Inferior parietal cortex (tissue), 1 donor: ENCODE measurements around the gene EVC.

Experiments used
- DNase-seq: peaks from one replicate; pipeline ENCODE4 v3.0.0-alpha.2; 2016; ENCODE audit errors: extremely low spot score

Gene EVC

DNA sequence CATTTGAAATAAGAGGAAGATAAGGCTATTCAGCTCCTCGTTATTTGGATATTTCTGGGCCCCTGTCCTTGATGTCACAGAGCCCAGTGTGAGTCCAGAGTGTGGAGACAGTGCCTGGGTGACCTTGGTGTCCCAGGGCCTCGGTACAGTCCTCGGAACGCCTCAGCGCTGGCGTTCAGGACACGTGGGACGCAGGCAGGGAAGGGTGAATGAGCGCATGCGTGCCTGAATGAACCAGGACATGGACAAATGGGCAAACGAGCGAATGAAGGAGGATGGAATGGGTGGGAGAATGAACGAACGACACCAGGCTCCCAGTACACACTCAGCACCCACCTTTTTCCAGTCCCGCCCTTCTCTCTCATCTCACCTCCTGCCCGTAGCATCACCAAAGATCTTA is 44.2 kb downstream of the EVC start:
- DNase-seq: no peak

DNA sequence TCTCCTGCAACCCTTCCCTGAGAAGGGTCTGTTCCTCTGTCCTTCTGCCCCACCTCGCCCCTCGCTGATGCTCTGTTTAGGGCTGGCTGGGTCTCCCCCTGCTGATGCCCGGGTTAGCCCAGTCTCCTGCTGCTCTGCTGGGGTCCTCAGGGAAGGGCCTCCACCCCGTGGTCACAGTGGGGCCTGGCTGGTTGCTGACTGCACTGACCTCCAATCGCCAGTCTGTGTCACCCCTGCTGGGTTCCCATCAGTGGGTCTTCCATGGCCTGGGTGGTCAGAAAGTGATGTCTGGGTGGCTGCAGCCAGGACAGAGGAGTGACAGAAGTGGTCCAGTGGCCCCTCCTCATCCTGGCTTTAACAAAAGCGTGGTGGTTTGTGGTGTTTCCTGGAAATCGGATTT is 44.7 kb downstream of the EVC start:
- DNase-seq: no peak

DNA sequence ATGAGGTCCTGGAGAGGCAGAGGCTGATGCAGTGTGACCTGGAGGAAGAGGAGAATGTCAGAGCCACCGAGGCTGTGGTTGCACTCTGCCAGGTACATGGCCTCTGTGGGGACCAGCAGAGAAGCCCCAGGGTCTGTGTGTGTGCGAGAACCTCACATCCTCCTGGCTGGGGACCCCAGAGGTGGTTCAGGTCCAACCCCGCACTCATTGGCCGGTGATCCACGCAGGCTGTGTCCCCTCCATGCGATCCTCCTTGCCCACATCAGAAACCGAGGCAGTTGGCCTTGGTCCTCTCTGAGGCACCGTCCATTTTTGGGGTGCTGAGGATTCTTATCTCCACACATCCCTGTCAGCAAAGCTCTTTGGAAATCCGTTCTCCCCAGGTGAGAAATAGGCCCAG is 45.3 kb downstream of the EVC start:
- no peak for DNase-seq

DNA sequence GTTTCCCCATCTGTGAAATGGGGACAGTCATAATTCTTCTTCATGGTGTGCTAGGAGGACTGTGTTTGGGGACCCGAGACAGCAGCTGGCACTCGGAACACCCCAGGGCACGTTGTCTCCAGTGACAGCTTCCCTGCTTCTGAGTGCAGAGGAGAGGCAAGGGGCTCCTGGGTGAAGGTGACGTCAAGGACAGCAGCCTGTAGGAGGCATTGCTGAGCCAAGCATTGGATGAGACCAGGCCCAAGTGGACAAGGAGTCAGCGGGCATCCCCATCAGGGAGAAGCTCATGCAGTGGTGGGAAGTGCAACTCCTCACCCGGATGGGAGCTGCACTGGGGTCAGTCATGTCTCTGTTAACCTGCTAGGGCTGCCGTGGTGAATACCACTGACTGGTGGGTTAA is 46.1 kb downstream of the EVC start:
- no peak for DNase-seq

DNA sequence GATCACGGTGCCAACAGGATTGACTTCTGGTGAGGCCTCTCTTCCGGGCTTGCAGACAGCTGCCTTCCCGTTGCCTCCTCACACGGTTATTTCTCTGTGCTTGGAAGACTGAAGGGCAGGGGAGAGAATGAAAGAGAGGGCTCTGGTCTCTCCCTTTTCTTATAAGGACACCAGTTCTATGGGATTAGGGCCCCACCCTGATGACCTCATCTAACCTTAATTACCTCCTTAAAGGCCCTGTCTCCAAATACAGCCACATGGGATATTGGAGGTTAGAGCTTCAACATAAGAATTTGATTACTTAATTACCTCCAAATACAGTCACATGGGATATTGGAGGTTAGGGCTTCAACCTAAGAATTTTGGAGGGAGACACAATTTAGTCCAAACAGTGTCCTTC is 46.5 kb downstream of the EVC start:
- DNase-seq: no peak

DNA sequence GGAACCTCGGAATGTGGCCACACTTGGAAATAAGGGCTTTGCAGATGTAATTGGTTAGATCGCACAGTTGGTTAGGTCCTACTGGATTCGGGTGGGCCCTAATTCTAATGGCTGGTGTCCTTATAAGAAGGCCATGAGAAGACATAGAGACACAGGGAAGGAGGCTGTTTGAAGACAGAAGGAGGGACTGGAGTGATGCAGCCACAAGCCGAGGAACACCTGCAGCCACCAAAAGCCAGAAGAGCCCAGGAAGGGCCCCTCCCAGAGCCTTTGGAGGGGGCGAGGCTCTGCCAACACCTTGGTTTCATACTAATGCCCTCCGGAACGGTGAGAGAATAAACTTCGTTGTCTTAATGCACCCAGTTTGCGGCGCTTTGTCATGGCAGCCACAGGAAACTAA is 47.0 kb downstream of the EVC start:
- no peak for DNase-seq

DNA sequence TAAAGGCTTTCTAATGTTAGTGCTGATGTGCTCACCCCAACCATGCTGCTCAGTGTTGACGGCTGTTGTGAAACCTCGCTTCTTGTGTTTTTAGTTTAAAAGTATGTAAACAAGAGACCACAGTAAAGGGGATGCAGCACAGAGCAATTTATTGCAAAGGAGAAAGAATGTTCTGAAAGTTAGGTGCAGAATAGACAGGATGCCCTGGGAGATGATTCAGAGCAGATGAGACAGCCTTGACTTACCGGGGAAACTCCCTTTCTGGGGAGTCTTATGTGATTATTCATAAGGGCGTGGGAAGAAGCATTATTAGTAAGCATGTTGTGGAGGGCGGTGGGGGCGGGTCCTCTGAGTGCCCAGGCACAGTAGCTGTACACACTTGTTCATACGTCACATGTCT is 47.7 kb downstream of the EVC start:
- DNase-seq: no peak

DNA sequence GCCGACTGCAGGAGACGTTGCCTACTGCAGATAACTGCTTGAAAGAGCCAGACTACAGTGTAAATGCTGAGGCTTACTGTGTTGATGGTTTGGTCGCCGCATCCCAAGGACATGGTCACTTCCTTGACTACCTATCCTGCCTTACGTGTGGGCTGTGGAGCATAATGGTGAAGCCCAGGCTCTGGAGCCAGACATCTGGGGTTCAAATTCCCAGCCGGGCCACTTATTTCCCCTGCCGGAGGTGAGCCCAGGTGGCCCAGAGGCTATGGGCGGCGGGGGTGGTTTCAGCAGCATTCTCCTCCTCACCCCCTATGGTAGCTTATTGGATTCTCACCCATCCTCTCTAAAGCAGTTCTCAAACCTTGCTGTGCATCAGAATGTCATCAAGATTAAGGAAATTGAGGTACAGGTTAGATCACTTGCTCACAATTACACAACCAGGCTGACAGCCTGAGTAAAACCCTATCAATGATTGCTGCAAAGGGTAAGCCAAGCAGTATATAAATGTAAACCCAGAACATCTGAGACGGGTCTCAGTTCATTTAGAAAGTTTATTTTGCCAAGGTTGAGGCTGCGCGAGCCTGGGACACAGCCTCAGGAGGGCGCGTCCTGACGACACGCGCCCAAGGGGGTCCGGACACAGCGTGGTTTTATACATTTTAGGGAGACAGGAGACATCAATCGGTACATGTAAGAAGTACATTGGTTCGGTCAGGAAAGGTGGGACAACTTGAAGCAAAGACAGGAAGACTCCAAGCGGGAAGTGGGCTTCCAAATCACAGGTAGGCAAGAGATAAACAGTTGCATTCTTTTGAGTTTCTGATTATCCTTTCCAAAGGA is 48.5 kb downstream of the EVC start:
- no peak for DNase-seq

DNA sequence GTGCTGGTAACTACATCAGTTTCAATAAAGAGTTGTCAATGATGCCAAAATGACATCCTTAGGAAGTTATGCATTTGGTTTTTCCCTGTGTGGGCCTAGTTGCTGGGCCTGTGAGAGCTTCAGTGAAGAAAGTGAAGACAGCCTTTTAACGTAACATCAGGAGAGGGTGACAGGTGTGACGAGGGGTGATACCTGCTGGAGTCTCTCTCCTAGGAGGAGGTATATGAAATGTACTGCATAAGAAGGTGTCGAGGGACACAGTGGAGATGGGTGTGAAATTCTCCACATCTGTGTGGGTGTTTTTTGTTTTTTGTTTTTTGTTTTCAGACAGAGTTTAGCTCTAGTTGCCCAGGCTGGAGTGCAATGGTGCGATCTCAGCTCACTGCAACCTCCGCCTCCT is 49.2 kb downstream of the EVC start:
- no peak for DNase-seq

DNA sequence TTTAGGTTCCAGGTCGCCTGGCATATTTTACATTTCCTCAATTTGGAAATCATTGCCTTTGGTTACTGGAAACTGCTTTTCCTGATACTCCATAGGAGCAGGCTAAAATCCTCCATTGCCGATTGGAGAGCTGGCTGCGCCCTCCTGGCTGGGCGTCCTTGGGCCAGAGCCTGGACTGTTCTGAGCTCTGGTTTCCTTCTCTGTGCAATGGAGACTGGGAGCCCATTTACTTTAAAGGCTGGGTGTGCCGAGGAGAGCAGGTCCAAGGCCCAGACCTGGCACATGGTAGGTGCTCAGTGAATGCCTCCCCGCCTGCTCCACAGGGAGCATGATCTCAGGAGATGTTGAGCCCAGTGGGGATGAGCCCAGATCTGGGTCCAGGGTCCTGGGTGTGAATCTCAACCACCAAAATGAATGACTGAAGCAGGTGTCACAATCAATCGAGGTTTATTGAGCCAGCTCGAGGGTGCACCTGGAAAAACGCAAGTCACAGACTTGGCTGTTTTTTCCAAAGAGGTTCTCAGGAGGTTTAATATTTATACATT is 50.0 kb downstream of the EVC start:
- DNase-seq: no peak

DNA sequence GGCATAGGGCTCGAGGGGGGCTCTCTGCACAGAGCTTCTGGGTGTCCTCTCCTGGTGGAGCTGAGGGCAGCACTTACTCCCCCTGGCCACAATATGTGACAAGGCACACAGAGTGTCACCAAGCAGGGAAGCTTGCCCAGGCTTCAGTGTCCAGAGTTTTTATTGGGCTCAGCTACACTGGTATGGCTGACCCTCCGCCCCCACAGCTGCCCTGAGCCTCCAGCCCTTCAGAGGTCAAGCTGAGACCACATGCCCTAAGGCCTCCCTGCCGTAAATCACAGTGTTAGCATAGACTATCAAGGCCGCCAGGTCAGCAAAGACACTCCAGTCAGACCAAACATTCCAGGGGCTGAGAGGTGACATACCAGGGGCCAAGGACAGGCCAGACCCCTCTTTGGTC is 59.0 kb downstream of the EVC start:
- DNase-seq: no peak

DNA sequence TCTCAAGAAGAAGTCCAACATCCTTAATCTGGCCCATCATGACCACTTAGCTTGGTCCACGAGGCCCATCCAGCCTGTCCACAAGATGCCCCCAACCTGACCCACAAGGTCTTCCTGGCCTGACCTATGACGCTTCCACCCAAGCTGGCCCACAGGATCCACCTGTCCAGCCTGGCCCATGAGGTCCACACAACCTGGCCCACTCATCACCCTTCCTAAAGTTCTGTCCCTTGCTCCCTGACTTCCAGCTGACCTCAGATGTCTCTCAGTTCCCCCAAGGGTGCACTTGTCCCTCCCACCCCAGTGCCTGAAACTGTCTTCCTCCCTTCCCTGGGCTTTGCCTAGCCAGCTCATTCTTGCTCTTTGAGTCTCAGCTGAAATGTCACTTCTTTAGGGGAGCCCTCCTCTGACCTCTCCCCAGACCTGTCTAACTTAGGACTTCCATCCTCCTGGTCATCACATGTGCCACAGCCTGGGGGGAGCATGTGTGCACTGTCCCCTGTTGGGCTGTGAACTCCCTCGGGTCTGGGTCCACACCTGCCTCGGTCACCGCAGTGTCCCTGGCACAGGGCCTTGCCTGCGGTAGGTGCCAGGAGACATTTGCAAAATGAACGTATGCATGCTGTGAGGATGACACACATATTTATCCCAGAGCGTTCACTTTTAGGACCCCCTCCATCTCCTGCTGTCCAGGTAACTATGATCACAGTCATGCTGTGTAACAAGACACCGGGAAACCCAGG is 61.7 kb downstream of the EVC start:
- DNase-seq: no peak

DNA sequence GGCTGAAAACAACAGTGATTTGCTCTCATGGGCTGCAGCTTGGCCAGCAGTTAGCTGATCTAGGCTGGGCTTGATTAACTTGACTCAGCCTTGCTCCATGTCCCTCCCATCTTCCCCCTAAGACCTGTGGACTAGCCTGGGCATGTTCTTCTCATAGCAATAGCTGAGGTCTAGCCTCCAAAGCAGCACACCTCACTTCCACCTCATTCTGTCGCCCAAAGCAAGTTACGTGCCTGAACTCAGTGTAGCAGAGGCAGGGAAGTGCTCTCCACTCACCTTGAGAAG is 62.2 kb downstream of the EVC start:
- no peak for DNase-seq

DNA sequence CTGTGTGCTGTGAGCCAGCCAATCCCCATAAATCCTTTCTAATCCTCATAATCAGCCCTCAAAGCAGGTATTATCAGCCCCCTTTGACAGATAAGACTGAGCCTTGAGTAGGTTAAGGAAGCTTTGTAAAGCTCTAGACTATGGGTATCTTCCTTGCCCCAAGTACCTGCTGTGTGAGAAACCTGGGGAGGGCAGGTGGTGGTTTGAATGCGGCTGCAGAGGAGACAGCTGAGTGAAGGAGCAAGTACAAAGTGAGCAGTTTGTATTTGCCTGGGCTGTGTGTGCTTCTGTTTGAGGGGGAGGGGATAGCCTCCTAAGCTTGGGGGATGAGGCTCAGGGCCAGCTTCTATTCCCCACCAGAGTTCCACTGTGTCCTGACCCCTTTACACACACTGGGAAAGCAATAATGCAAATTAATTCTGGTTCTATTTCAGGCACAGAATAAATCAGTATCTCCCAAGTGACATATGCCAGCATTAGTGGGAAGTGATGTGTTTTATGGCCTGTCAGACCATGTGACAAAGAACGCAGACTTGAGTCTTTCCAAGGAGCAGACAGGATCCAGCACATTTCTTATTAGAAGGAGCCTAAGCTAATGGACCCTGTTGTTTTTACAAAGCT is 63.5 kb downstream of the EVC start:
- no peak for DNase-seq

DNA sequence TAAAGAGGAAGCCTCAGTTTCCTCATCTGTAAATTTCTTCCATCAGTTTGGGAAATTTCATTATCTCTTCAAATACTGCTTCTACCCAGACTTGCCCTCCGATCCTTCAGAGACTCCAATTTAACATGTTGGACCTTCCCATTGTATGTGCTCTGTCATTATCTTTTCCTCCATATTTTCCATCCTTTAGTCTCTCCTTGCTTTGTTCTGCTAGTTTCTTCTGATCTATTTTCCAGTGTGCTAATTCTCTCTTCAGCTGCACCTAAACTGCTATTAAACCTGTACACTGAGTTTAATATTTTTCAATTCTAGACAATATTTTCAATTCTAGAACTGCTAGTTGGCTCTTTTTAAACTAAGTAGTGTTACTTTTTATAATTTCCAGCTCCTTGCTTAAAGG is 65.5 kb downstream of the EVC start:
- no peak for DNase-seq

DNA sequence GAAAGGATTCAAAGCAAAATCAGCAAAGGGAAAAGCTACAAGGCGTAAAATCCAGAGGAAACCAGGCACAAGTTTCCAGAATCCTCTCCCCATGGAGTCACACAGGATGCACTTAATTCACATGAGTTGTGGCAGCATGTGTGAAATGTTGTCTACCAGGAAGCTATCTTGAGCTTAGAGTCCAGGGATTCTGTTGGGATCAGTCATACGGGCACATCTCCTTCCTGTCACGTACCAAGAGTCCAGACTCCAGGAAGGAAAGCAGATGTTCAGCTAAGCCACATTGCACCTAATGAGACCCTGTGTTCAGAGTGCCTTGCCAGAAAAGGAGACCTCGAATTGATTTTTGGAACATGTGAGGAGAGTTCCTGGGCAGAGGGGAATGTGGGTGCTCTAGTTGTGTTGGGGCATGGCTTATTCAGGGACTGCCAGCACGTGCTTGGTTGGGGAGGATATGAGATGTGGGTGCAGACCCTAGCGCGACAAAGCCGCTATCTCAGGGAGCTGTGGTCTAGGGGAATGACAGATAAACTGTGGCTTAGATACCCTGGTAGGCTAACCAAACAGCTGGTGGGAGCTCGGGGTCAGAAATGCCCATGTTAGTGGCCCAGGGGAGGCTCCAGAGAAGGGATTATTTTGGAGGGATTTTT is 70.0 kb downstream of the EVC start:
- no peak for DNase-seq

DNA sequence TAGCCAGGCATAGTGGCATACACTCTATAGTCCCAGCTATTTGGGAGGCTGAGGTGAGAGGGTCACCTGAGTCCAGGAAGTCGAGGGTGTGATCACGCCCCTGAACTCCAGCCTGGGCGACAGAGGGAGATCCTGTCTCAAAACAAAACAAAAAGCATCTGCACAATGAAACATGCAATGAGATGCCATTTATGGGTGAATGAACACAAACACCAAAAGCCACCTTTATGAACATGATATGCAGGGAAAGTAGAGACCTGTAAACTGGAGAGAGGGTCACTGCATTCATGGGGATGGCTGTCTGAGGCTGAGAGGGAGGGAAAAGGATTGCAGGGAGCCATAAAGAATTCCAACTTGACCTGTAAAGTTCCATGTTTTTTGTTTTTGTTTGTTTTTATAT is 70.7 kb downstream of the EVC start:
- no peak for DNase-seq

DNA sequence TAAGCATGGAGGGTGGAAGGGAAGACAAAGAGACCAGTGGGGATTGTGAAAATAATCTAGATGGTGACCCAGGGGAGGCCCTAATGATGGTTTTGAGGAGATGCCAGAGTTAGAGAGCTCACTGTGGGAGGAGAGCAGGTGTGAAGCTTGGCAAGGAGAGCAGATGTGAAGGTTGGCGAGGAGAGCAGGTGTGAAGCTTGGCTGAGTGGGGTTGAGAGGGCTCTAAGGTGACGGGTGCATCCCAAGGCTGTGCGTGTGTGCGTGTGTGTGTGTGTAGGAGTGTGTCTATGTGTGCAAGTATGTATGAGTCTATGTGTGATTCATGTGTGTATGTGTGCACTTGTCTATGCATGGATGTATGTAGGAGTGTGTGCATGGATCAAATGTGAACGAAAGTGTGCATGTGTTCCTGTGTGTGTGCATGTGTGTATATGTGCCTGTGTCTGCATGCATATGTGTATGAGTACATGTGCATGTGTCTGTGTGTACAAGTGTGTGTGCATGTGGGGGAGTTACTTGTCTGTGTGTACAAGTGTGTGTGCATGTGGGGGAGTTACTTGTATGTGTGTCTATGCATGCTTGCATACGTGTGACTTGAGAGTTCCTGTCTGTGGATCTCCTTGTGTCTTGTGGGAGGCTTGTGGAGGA is 72.0 kb downstream of the EVC start:
- DNase-seq: no peak

DNA sequence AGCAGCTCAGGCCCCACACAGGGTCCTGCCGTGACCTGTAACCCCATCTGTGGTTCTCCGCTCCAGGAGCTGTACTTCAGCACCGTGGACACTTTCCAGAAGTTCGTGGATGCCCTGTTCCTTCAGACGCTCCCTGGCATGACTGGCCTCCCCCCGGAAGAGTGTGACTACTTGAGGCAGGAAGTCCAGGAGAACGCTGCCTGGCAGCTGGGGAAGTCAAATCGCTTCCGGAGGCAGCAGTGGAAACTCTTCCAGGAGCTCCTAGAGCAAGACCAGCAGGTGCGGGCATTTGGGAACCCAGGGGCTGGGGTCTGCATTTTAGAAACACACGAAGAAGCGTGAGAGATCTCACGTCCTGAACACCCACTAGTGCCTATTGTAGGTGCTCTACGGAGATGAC is 72.5 kb downstream of the EVC start:
- no peak for DNase-seq

DNA sequence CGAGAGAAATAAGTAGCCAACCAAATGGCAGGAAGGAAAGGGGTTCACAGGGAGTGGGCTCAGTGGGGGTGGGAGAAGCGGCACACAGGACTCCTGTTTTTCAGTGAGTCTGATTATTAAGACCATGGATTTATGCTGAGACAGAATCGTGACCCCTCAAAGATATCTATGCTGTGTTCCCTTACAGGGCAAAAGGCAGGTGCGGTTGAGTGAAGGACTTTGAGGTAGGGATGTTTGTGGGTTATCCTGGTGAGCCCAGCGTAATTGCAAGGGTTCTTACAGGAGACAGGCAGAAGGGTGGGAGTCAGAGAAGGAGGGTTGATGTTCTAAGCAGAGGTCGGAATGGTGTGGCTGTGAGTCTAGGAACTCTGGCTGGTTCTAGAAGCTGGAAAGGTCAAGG is 73.0 kb downstream of the EVC start:
- no peak for DNase-seq

DNA sequence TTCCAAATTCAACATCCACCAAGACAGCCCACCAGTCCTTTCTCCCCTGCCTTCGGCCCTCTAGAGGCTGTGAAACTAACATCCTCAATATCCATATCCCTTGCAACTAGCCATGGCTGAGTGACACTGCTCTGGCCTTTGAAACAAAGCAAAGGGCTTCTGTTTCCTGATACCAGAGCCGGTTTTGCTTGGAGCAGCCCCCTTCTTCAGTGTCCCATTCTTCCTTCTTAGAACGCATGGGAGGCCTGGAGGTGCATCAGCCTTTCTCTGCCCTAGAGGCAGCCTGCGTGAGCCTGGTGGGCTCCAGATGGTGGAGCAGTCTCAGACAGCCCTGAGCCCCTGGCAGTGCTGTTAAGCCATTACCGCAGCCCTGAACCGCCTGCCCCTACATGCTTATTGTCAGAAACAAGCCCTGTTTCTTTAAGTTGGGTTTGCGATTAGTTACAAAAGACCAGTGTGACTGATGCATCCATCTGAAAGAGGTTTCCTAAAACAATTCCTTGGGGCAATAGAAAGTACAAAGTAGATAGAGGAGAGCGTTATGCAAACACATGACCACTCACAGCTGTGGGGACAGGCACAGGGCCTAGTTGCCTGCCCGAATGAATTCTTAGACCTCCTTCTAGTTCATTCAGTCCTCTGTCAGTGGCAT is 74.1 kb downstream of the EVC start:
- no peak for DNase-seq
